HEK293T (cell line): ENCODE measurements around the gene EXOC3L2.

Experiments
- ARNT ChIP-seq: fragments of 450-650 bp; IDR thresholded peaks from 2 replicates; pipeline ENCODE4 v1.6.1; 2017; ENCODE audit warnings: mild to moderate bottlenecking
- BHLHE40 ChIP-seq: fragments of 450-650 bp; IDR thresholded peaks from 2 replicates; pipeline ENCODE4 v1.6.1; 2016; ENCODE audit warnings: mild to moderate bottlenecking, moderate library complexity, borderline replicate concordance
- FOXA1 ChIP-seq: fragments of 450-650 bp; IDR thresholded peaks from 2 replicates; pipeline ENCODE4 v1.6.1; 2016; ENCODE audit warnings: mild to moderate bottlenecking
- FOXM1 ChIP-seq: fragments of 450-650 bp; IDR thresholded peaks from 2 replicates; pipeline ENCODE4 v1.6.1; 2017; ENCODE audit warnings: mild to moderate bottlenecking, borderline replicate concordance
- HDGF ChIP-seq: fragments of 450-650 bp; IDR thresholded peaks from 2 replicates; pipeline ENCODE4 v1.6.1; 2017; ENCODE audit warnings: antibody characterized with exemption, borderline replicate concordance
- L3MBTL2 ChIP-seq: fragments of 450-650 bp; conservative IDR thresholded peaks from 2 replicates; pipeline ENCODE4 v1.6.1; 2016; ENCODE audit warnings: mild to moderate bottlenecking
- LEF1 ChIP-seq: fragments of 450-650 bp; IDR thresholded peaks from 2 replicates; pipeline ENCODE4 v1.6.1; 2017; ENCODE audit warnings: mild to moderate bottlenecking, borderline replicate concordance
- NFRKB ChIP-seq: fragments of 450-650 bp; IDR thresholded peaks from 2 replicates; pipeline ENCODE4 v1.6.1; 2016; ENCODE audit warnings: mild to moderate bottlenecking, moderate library complexity
- SP1 ChIP-seq: fragments of 450-650 bp; IDR thresholded peaks from 2 replicates; pipeline ENCODE4 v1.6.1; 2017
- SUZ12 ChIP-seq: fragments of 450-650 bp; IDR thresholded peaks from 2 replicates; pipeline ENCODE4 v1.6.1; 2016; ENCODE audit warnings: mild to moderate bottlenecking
- TF ChIP-seq, protein P1 (sequence below): fragments of 450-650 bp; IDR thresholded peaks from 2 replicates; pipeline ENCODE4 v1.6.1; 2016

DNA sequence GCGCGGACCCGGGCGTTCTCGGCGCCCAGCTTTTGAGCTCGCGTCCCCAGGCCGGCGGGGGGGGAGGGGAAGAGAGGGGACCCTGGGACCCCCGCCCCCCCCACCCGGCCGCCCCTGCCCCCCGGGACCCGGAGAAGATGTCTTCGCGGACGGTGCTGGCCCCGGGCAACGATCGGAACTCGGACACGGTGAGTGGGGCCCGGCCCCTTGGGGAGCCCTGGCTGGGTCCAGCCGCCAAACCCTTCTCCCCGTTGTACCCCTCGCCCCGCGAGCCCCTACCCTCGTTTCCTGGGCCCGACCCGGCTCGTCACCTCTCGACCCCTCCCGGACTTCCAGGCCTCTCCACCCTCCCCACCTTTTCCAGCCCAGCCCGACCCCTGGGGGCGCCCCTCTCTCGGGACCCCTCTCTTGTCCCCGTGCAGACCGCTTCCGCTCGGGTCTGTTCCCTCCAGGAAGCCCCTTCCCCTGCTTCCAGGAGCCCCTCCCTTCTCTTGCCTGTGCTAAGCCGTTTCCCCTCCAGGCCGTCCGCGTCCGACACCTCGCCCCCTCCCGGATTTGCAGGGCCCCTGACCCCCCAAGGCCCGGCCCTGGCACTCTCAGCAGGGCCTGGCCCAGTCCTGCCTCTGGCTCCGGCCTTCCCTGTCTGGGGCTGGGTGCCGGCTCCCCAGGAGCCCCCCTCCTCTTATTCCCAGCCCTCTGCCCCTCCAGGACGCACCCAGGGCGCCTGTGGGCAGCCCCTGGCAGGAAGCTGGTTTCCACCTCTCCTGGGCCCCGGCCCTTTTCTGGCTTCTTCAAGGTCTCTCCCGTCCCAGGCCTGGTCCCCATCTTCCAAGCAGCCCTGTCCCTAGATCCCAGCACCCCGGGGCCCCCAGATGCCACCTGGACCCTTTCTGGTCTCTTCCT is 6.5 kb upstream of the EXOC3L2 start:
- TF ChIP-seq SP1 (no peak), HDGF (no peak), NFRKB (no peak), SUZ12 (no peak), BHLHE40 (no peak), L3MBTL2 (no peak), FOXA1 (no peak), ARNT (no peak), FOXM1 (no peak), LEF1 (no peak)
- TF ChIP-seq, protein P1, sequence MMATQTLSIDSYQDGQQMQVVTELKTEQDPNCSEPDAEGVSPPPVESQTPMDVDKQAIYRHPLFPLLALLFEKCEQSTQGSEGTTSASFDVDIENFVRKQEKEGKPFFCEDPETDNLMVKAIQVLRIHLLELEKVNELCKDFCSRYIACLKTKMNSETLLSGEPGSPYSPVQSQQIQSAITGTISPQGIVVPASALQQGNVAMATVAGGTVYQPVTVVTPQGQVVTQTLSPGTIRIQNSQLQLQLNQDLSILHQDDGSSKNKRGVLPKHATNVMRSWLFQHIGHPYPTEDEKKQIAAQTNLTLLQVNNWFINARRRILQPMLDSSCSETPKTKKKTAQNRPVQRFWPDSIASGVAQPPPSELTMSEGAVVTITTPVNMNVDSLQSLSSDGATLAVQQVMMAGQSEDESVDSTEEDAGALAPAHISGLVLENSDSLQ = no peak
